DND-41 (cell line): ENCODE results near the gene CDK5RAP1.

Experiments used
- CTCF ChIP-seq: IDR thresholded peaks from 2 replicates; pipeline ENCODE4 v1.5.1; 2012; ENCODE audit warnings: borderline replicate concordance, low read length, moderate library complexity, mild to moderate bottlenecking; ENCODE audit not compliant: poor library complexity, severe bottlenecking; ENCODE audit errors: extremely low read depth
- EZH2 ChIP-seq: IDR thresholded peaks from 3 replicates; pipeline ENCODE4 v1.6.1; 2012; ENCODE audit warnings: borderline replicate concordance, low read depth, mild to moderate bottlenecking, moderate library complexity, low read length, inconsistent platforms; ENCODE audit not compliant: severe bottlenecking

GRCh38 chr20:33423141-33423834 is 22.0 kb upstream of the CDK5RAP1 start:
- TF ChIP-seq CTCF (no peak), EZH2 (no peak)
